Fibroblast of upper back skin (primary cell): ENCODE measurements around the gene WWC1.
A peak's percentile ranks its signal among the peaks of the same experiment; 100 is the strongest.

Experiments
- DNase-seq: peaks from one replicate; pipeline ENCODE4 v3.0.0-alpha.2; 2013

Gene WWC1

GRCh38 chr5:168451565-168451964 lies 160.1 kb downstream of the WWC1 start:
- DNase-seq = no peak

- no peak for DNase-seq
Measured at GRCh38 chr5:168455201-168455600, 163.8 kb downstream of the WWC1 start.

GRCh38 chr5:168457542-168457941 lies 166.1 kb downstream of the WWC1 start:
- no peak for DNase-seq

- no peak for DNase-seq
Measured at GRCh38 chr5:168460606-168461005, 169.2 kb downstream of the WWC1 start.

- DNase-seq = no peak
Measured at GRCh38 chr5:168463081-168463480, 171.6 kb downstream of the WWC1 start.

GRCh38 chr5:168464214-168464613 lies 172.8 kb downstream of the WWC1 start:
- no peak for DNase-seq

GRCh38 chr5:168464641-168465040 lies 173.2 kb downstream of the WWC1 start:
- no peak for DNase-seq

- no peak for DNase-seq
Measured at GRCh38 chr5:168467755-168468330, 176.4 kb downstream of the WWC1 start.

GRCh38 chr5:168468836-168469235 lies 177.4 kb downstream of the WWC1 start:
- DNase-seq = peak; percentile 81

- peak; percentile 40 for DNase-seq
Measured at GRCh38 chr5:168469816-168470215, 178.4 kb downstream of the WWC1 start.

- peak; percentile 75 for DNase-seq
Measured at GRCh38 chr5:168471785-168472184, 180.3 kb downstream of the WWC1 start.

- peak; percentile 97 for DNase-seq
Measured at GRCh38 chr5:168472329-168472728, 180.9 kb downstream of the WWC1 start.

GRCh38 chr5:168474319-168474718 lies 182.9 kb downstream of the WWC1 start:
- DNase-seq = no peak

- DNase-seq = peak; percentile 76
Measured at GRCh38 chr5:168477060-168477459, 185.6 kb downstream of the WWC1 start.

- no peak for DNase-seq
Measured at GRCh38 chr5:168479166-168479565, 187.7 kb downstream of the WWC1 start.

GRCh38 chr5:168480601-168481000 lies 189.2 kb downstream of the WWC1 start:
- DNase-seq = no peak

- no peak for DNase-seq
Measured at GRCh38 chr5:168481330-168481788, 189.9 kb downstream of the WWC1 start.

GRCh38 chr5:168482361-168482760 lies 190.9 kb downstream of the WWC1 start:
- no peak for DNase-seq

- DNase-seq = peak; percentile 91
Measured at GRCh38 chr5:168486136-168486879, 194.9 kb downstream of the WWC1 start, which contains the start of gene RARS1. RARS1 (plus strand) TSS chr5:168486471; CDS start chr5:168486499, 28 bp downstream.

- DNase-seq = no peak
Measured at GRCh38 chr5:168489059-168489458, 197.6 kb downstream of the WWC1 start.

- DNase-seq = no peak
Measured at GRCh38 chr5:168494057-168494555, 202.7 kb downstream of the WWC1 start.

- DNase-seq = no peak
Measured at GRCh38 chr5:168502563-168503237, 211.3 kb downstream of the WWC1 start.

- no peak for DNase-seq
Measured at GRCh38 chr5:168513861-168514428, 222.5 kb downstream of the WWC1 start.
